Measurements from ENCODE around the gene NUMB. TPM values are rescaled to one million over a fixed set of nuclear protein-coding genes. Genes with fewer than 3 reads are reported as not detected.

Gene NUMB
- total and polyA plus RNA-seq, 2 of the 13 experiments (the other 11 are each of a cell fraction or from before 2014, with no cell fraction given): 20.3 to 71.1 TPM

GRCh38 chr14:73489481-73490175, 31.3 kb upstream of the NUMB start (continued):
- no peak for TF ChIP-seq ZNF274 (CRISPR knock-in tag; IDR thresholded peaks at IDR 0.05)
- no peak for TF ChIP-seq POLR2AphosphoS2 (IDR thresholded peaks at IDR 0.05; ENCODE audit: low read depth, low read length)
- no peak for TF ChIP-seq BORCS8-MEF2B (CRISPR knock-in tag; IDR thresholded peaks at IDR 0.05)
- TF ChIP-seq NFYC (CRISPR knock-in tag; IDR thresholded peaks at IDR 0.05): no peak

- BruUV-seq (replicated peaks): no TSS peak
- TF ChIP-seq JDP2 (CRISPR knock-in tag; IDR thresholded peaks at IDR 0.05; ENCODE audit: borderline replicate concordance): no peak
- TF ChIP-seq ZNF136 (CRISPR knock-in tag; IDR thresholded peaks at IDR 0.05; ENCODE audit: low read depth): no peak
- peak; percentile 65; the same call in 1 of the 2 replicates for TF ChIP-seq BHLHE40 (IDR thresholded peaks at IDR 0.05; ENCODE audit: low read length)
- no peak for TF ChIP-seq CEBPG (CRISPR knock-in tag; IDR thresholded peaks at IDR 0.05)
- no peak for TF ChIP-seq SPEN (CRISPR knock-in tag; IDR thresholded peaks at IDR 0.05; ENCODE audit: low read depth)
- TF ChIP-seq ZNF569 (CRISPR knock-in tag; IDR thresholded peaks at IDR 0.05; ENCODE audit: borderline replicate concordance): no peak
- peak; percentile 76; the same call in 1 of the 2 replicates for TF ChIP-seq PITX1 (CRISPR knock-in tag; IDR thresholded peaks at IDR 0.05)
- TF ChIP-seq PAF1 (CRISPR knock-in tag; IDR thresholded peaks at IDR 0.05): no peak
- no peak for TF ChIP-seq ZNF740 (CRISPR knock-in tag; IDR thresholded peaks at IDR 0.05)
- no peak for TF ChIP-seq GABPA (IDR thresholded peaks at IDR 0.05; ENCODE audit: low read depth, low read length)
- no peak for TF ChIP-seq GABPA (CRISPR knock-in tag; IDR thresholded peaks at IDR 0.05; ENCODE audit: low read depth)
- TF ChIP-seq HDAC2 (CRISPR knock-in tag; IDR thresholded peaks at IDR 0.05): peak; percentile 60
- TF ChIP-seq ZNF83 (CRISPR knock-in tag; IDR thresholded peaks at IDR 0.05; ENCODE audit: borderline replicate concordance): no peak
- no peak for TF ChIP-seq ZNF773 (CRISPR knock-in tag; IDR thresholded peaks at IDR 0.05; ENCODE audit: borderline replicate concordance)
- TF ChIP-seq NR2C2 (CRISPR knock-in tag; IDR thresholded peaks at IDR 0.05; ENCODE audit: borderline replicate concordance): no peak
- TF ChIP-seq ZC3H13 (CRISPR knock-in tag; IDR thresholded peaks at IDR 0.05): no peak
These were observed 20.3 kb upstream of the NUMB start for GRCh38 chr14:73478684-73479083.

More at GRCh38 chr14:73478684-73479083, 20.3 kb upstream of the NUMB start:
- Histone ChIP-seq H3K9me3 (ENCODE audit: low read length) (no peaks in the 10 kb centered on the region), H3K36me3 (replicated peaks in 1 of 2; ENCODE audit: control insufficient read depth in 1 of 2, insufficient read depth in 2 of 2, low read length in 2 of 2) (no peaks in the 10 kb centered on the region), H4K20me1 (ENCODE audit: insufficient read depth, low read length) (no peaks in the 10 kb centered on the region), H3K27me3 (ENCODE audit: control insufficient read depth in 1 of 2, insufficient read depth in 2 of 2, low read length in 2 of 2) (no peaks in the 10 kb centered on the region; a peak in 1 of 5 replicates), H2AFZ (ENCODE audit: low read length) (peak overlapping the region; percentile 31), H3K79me2 (ENCODE audit: insufficient read depth, low read length) (no peaks in the 10 kb centered on the region), H3K4me3 (replicated peaks in 1 of 3; ENCODE audit: insufficient read depth in 1 of 3, low read depth in 2 of 3, low read length in 3 of 3) (peak overlapping the region in 2 of 3 experiments; percentile 5 to 37; a peak in 3 of 6 replicates), H3K4me1 (ENCODE audit: insufficient read depth, low read length) (peaks cover 20% of the 10 kb centered on the region), H3K27ac (ENCODE audit: extremely low read length, insufficient read depth, low read length) (peak overlapping the region; percentile 66), H3K9ac (ENCODE audit: insufficient read depth, low read depth, low read length) (peak overlapping the region; percentile 44; the same call in 1 of the 2 replicates), H3K4me2 (ENCODE audit: low read depth, low read length) (peak overlapping the region; percentile 64)
- ChIA-PET CTCF (ENCODE audit: low intra/inter-chr PET ratio, low total read pairs) (no interaction called here), POLR2A (interaction anchor here (0.6 to 3.3 kb wide), 6 partner anchors 12 to 90 kb away, joined by 3 to 20 read pairs (median 6); partner anchors contain the start of genes ACOT1, ACOT2, NUMB and RIOX1)
- 2% methylated on average over 11 of the region's 15 CpGs for WGBS (ENCODE audit: low lambda C conversion rate)
- in situ Hi-C loops (cut with HindIII; ENCODE audit: extremely low pct_ligation_motif_present, low pct_unique_long_range_greater_than_20kb): no loop called here
- FAIRE-seq: peak; percentile 78
- intact Hi-C loops (cut with micrococcal nuclease; ENCODE audit: unreplicated experiment): no loop called here
- peak; percentile 83 for DNase-seq (ENCODE audit: low spot score)
- ATAC-seq: peak; percentile 93
